GM21390 (cell line): ENCODE data around the gene KRT73.
"Not testable (repeated sequence)": the region's sequence is repeated elsewhere in the genome, so short reads cannot be mapped to it uniquely, and the experiment has no call there.

Source experiments
- ATAC-seq: cut with Tn5 transposase; IDR thresholded peaks from one replicate; pipeline ENCODE4 v1.9.1; 2021; ENCODE audit not compliant: unreplicated experiment

KRT73 gene

DNA sequence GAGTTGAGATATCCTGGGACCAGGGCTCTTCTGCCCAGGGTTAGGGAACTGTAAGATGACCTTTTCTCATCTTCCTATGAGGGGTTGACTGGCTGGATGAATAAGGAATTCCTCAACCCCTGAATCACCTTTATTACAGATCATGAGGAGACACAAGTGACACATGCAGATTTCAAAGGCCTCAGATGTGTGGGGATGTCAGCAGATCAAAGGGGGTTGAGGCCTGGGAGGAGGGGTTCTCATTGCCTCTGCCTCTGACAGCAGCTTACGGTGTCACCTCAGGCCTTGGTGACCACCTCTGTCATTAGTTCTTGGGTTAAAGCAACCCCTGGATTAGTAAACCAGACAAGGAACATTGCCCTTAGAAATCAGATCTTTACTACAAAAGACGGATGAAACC lies 15.0 kb downstream of the KRT73 start:
- ATAC-seq = no peak

DNA sequence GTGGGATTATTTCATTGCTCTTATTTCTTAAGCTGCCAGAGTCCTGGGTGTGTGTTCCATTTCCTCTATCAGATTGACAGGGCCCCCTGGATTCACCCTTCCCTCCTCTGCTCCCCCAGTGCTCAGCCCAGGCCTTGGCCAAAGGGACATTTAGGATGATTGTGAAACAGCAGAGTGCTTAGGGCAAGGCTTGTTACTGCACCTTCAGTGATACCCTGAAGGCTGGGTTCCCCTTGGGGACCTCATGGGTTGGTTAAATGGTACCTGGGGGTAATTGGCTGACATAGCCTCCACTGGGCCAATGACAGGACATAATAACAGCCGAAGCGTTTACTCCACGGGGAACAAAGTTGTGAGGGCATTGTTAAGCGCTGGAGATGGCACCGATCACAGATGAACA lies 15.8 kb downstream of the KRT73 start:
- no peak for ATAC-seq

DNA sequence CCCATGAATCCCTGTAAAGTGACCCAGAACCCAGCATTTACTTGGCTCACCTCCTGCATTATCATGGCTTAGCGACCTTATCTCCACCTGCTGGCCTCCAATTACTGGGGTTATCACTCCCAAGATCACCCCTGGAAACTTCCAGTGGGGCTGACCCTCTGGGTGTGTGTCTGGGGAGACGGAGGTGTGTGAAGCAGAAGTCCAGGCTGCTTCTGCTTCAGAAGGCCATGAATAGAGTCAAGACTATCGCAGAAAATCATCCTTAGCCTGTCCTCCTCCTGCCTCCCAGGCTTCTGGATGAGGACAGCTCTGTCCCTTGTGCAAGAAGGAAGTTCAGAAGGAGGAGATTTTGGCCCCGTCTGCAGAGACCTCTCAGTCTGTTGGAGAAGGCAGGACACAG lies 16.7 kb downstream of the KRT73 start:
- no peak for ATAC-seq

DNA sequence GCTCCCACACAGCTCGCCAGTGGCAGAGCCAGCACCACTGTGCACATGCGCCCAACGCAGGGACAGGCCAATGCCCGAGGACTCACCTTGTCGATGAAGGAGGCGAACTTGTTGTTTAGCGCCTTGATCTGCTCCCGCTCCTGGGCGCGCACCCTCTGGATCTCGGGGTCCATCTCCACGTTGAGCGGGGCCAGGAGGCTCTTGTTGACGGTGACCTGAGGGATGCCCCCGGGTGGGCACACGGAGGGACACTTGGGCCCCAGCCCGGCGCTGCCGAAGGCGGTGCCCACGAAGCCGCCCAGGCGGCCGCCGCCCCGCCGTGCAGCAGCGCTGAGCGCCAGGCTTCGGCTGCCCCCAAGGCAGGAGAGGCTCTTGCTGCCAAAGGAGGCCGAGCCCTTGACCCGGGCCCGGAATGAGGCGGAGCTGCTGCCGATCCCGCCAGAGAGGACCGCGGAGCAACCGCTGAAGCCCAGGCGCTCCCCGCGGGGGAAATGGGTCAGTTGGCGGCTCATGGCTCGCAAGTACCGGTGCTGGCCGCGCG lies 17.3 kb downstream of the KRT73 start, which contains the start of gene KRT72:
TSS of gene KRT72 (minus strand) at position 523 of the 541 bp plus-strand sequence. CDS start at position 512, 11 bp downstream.
- no peak for ATAC-seq

- no peak for ATAC-seq
Observed at GRCh38 chr12:52600475-52600874, 17.9 kb downstream of the KRT73 start.

GRCh38 chr12:52600071-52600470 lies 18.3 kb downstream of the KRT73 start:
- no peak for ATAC-seq

GRCh38 chr12:52598966-52599365 lies 19.4 kb downstream of the KRT73 start:
- ATAC-seq = no peak

GRCh38 chr12:52594237-52594636 lies 24.1 kb downstream of the KRT73 start:
- ATAC-seq = not testable (repeated sequence)

DNA sequence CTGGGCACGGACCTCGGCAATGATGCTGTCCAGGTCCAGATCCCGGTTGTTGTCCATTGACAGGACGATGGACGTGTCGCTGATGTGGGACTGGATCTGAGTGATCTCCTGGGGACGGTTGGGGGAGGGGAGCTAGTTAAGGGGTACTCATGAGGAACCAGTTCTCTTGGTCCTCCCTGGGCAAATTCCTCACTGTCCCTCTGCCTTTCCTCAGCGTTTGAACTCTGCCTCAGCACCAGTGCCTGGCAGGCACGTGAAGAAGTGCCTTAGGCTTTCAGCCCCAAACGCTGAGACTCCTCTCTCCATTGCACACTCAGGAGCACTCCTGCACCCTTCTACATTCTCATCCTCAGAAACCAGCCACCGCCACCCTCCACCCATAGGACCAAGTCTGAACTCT lies 26.8 kb downstream of the KRT73 start:
- no peak for ATAC-seq

DNA sequence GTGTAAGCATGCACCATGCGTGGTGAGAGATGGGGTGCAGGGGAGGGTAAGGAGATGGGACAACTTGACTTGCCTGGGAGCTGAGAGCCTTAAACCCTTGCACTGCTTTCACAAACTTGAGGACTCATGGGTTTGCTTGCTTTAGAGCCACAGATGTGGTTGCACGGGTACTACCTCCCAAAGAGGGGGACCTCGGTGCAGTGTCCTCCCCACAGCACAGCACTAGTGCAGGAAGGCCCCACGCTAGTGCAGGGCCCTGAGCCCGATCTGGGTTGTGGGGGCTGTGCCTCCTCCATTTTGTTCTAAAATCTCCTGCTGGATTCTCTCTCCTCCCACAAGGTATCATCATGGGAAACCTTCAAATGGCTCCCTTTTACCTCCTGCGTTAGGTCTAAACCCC lies 28.3 kb downstream of the KRT73 start:
- ATAC-seq = no peak

- no peak for ATAC-seq
Observed at GRCh38 chr12:52587563-52587962, 30.8 kb downstream of the KRT73 start.

DNA sequence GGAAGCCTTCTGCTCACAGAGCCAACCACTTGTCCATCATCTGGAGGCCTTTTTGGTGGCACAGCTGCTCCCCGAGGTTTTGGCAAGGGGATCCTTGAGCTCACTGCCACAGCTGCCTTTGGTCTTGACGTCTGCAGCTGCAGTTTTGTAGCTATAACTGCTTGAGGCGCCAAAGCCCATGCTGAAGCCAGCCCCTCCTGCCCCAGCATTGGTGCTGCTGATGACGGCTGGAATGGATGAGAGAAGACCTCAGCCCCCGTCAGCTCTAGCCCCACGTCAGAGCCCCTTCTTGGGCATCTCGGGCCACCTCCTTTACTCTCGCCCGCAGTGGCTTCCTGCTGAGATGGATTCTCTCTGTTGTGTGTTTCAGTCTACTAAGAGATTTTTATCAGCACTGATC lies 32.4 kb downstream of the KRT73 start:
- ATAC-seq = no peak

DNA sequence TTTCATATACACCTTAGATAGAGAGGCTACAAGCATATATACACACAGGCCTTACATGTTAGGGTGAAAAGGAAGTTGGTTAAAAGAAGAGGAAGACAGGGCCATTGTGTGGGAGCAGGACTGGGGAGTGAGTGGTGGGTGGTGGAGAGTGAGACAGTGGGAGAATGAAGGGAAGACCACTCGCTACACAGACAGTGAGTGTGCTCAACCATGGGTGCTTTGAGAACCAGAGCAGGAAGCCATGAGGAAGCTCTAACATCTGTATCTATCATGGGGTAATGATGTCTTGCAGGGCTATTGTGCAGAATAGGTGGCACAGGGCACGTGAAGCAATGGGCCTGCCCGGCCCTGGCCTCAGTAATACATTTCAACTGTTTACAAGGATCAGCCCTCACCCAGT lies 33.3 kb downstream of the KRT73 start:
- ATAC-seq = no peak

DNA sequence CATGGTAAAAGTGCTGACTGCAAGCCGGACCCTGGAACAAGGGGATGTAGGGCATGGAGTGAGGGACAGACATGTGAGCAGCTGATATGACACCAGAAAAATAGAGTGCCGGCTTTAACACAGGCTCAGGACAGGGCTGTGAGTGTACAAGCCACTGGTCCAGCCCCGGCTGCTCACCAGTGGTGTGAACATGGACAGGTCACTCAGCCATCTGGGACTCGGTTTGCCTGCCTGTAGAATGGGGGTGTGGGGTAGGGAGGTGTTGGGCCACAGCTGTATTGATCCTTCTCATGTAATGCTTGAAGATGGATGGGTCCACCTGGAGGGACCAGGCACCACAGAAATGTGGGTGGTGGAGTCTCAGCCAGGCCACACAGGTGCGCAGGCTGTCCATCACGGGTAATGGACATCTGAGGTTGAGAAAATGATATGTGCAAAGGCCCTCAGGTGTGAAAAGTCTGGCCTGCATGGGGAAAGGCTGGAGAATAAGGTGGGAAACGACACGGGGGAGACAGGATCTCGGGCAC lies 34.1 kb downstream of the KRT73 start:
- ATAC-seq = no peak

- peak; percentile 49 for ATAC-seq
Observed at GRCh38 chr12:52582971-52583456, 35.3 kb downstream of the KRT73 start.

- ATAC-seq = no peak
Observed at GRCh38 chr12:52582486-52582885, 35.9 kb downstream of the KRT73 start.

- no peak for ATAC-seq
Observed at GRCh38 chr12:52581481-52581880, 36.9 kb downstream of the KRT73 start.

GRCh38 chr12:52581066-52581465 lies 37.3 kb downstream of the KRT73 start:
- ATAC-seq = no peak

DNA sequence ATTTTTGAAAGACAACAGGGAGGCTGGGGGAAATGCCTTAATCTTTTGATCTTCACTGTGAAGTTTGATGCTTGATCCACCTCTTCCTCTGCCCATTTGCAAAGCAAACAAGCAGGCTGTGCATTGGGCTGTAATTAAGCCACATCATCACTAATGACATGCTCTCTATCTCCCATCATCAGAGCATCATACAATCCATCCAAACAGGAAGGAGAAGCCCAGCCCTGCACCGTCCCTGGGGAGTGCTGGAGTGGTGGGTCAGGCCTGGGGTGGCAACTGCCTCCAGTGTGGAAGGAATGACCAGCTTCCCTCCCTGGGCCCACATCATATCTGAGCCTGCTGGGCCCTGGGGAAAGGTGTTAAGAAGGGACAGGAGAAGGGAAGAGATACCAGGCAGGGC lies 37.9 kb downstream of the KRT73 start:
- no peak for ATAC-seq

DNA sequence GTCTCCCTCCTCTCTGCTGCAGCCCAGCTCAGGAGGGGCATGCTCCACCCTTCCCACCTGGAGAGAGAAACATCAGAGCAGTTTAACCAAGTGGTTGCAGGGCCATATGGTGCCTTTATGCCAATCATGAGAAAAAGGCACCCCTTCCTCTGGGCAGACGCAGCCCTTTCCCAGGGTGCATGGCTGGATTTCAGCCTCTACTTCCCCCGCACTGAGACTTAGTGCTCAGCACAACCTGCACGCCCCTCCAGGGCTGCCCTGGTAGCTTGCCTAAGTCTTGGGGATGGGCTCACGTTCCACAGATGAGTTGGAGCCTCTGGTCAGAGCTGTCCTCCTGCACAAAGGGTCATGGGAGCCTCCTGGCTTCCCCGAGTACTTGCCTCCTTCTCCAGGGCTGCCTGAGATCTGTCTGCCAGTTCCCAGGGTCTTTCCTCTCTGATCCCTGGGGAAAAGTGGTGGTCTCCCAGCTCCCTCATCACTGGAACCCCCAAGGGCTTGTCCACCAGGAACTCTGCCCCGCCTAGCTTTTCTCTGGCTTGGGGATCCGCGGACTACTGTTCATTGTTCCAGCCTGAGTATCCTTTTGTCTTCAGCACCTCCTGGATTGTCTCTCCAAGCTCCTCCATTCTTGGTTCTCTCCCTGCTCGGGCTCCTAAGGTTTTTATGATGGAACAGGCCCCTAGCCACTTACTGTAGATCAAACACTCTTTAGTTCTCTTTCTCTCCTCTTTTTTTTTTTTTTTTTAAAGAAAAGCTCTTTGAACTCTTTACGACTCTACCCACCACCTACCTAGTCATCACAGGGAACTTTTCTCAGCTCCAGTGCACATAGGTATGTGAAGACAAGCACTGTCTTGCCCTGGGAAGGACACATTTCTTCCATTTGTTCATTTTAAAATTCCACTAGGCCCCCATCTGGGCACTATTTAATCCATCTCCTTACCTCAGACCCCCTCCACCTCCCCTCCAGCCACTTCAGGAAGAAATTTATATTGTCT lies 38.6 kb downstream of the KRT73 start:
- no peak for ATAC-seq

GRCh38 chr12:52578469-52578868 lies 39.9 kb downstream of the KRT73 start:
- ATAC-seq = no peak

DNA sequence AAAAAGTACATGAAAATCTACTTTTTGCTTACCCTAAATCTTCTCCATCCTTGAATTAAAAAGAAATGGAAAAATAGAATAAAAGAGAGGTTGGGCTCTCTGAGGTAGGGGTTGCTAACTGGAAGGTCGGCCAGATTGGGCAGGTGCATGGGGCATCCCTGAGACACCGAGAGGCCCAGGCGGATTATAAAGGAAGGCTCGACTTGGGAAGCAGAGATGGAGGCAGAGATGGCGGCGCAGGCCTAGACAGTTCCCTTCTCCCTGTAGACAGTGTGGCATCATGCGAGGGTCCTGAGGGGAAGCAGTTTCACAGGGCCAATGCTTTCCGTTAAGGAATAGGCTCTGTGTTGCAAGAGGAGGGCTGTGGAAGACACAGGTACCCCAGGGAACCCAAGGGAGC lies 41.0 kb downstream of the KRT73 start:
- no peak for ATAC-seq
